AG10803 (cell line): ENCODE measurements around the gene FOXO3.

Experiments
- DNase-seq: peaks from one replicate; pipeline ENCODE4 v3.0.0; 2010; ENCODE audit warnings: low read depth
- H3K4me3 ChIP-seq: 2 replicates; pipeline ENCODE4 v1.5.1; 2011; ENCODE audit warnings: mild to moderate bottlenecking, low read length, control low read depth
- CTCF ChIP-seq: conservative IDR thresholded peaks from 2 replicates; pipeline ENCODE4 v1.5.1; 2011; ENCODE audit warnings: mild to moderate bottlenecking, low read length, control low read depth, inconsistent platforms

The FOXO3 gene

GRCh38 chr6:108693430-108694154, 132.9 kb downstream of the FOXO3 start:
- no peak overlapping the region for H3K4me3 ChIP-seq
- DNase-seq = no peak
- no peak for TF ChIP-seq CTCF

- TF ChIP-seq CTCF = no peak
- no peak overlapping the region for H3K4me3 ChIP-seq
- DNase-seq = no peak
Measured at GRCh38 chr6:108694816-108695215, 134.1 kb downstream of the FOXO3 start.

GRCh38 chr6:108697561-108698161, 136.9 kb downstream of the FOXO3 start:
- DNase-seq = peak; percentile 28

GRCh38 chr6:108698593-108699289, 138.0 kb downstream of the FOXO3 start:
- no peak overlapping the region for H3K4me3 ChIP-seq
- TF ChIP-seq CTCF = no peak
- DNase-seq = no peak

More at GRCh38 chr6:108697561-108698161, 136.9 kb downstream of the FOXO3 start:
- TF ChIP-seq CTCF = no peak
- H3K4me3 ChIP-seq = no peak overlapping the region

GRCh38 chr6:108699290-108700041, 138.7 kb downstream of the FOXO3 start:
- TF ChIP-seq CTCF = no peak
- H3K4me3 ChIP-seq = no peak overlapping the region
- no peak for DNase-seq

- no peak for TF ChIP-seq CTCF
Measured at GRCh38 chr6:108702106-108702851, 141.6 kb downstream of the FOXO3 start.

More at GRCh38 chr6:108702106-108702851, 141.6 kb downstream of the FOXO3 start:
- no peak for DNase-seq
- no peak overlapping the region for H3K4me3 ChIP-seq
